ENCODE data around the gene CDC42BPA. TPM values are rescaled to one million over a fixed set of nuclear protein-coding genes. Genes with fewer than 3 reads are reported as not detected.

CDC42BPA gene
- total and polyA plus RNA-seq, 2 of the 8 experiments (the other 6 are each of a cell fraction or from before 2014, with no cell fraction given) = 7.1 to 28.5 TPM

DNA sequence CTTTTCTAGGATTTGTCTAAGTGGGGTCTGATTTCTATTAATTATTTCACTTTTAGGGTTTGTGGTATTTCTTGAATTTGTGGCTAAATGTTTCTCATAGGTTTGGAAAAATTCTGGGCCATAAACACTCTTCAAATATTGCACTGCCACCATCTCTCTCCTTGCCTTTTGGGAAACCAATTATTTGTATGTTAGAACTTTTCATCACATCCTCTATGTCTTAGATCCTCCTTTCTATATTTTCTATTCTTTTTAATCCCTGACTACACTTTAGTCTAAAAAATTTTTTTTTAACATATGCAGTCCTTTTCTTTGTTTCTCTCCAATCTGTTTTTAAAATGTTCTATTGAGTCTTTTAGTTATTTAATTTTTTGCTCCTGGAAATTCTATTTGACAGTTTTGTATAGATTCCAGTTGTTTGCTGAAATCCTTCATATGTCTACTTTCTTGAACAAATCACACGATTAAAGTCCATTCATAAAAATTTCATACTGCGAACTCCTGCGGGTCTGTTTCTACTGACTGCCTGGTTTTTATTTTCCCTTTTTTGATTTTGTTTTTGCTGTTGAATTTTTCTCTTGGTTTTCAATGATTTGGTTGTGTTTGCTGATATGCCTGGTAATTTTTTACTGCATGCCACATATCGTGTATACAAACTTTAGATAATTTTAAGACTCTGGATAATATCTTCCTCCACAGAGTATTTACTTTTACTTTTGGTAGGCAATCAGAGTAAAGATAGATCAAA is 235.1 kb downstream of the CDC42BPA start:
- Histone ChIP-seq H3K27me3 (replicated peaks in 1 of 4; ENCODE audit: control insufficient read depth in 3 of 4, extremely low read depth in 1 of 4, insufficient read depth in 3 of 4, low read length in 3 of 4) (no peaks in the 10 kb centered on the region), H3K18ac (ENCODE audit: extremely low read depth, low read length) (no peak overlapping the region), H3K79me1 (ENCODE audit: low read depth, low read length) (no peaks in the 10 kb centered on the region), H3K9me3 (ENCODE audit: insufficient read depth in 2 of 2, low read depth in 1 of 2, low read length in 1 of 2) (peaks cover 4% of the 10 kb centered on the region in 2 experiments; a peak in 2 of 4 replicates), H2BK12ac (ENCODE audit: low read depth, low read length) (no peak overlapping the region), H4K20me1 (replicated peaks in 1 of 2; ENCODE audit: control insufficient read depth in 1 of 2, insufficient read depth in 2 of 2, low read length in 2 of 2) (no peaks in the 10 kb centered on the region), H3K9ac (replicated peaks in 1 of 4; ENCODE audit: extremely low read depth in 1 of 4, low read depth in 3 of 4, low read length in 3 of 4) (no peak overlapping the region), H2BK5ac (ENCODE audit: low read depth, low read length) (no peak overlapping the region), H3K4ac (replicated peaks; ENCODE audit: insufficient read length, low read depth, low read length) (no peak overlapping the region), H4K91ac (replicated peaks; ENCODE audit: insufficient read length, low read length) (no peak overlapping the region), H2AFZ (ENCODE audit: low read length) (no peak overlapping the region), H3K4me2 (ENCODE audit: insufficient read depth in 1 of 2, low read depth in 2 of 2, low read length in 2 of 2) (no peak overlapping the region), H3K4me3 (ENCODE audit: extremely low read depth in 1 of 4, insufficient read depth in 2 of 4, low read depth in 3 of 4, low read length in 4 of 4) (no peak overlapping the region), H3K4me1 (replicated peaks in 1 of 4; ENCODE audit: control insufficient read depth in 3 of 4, insufficient read depth in 4 of 4, low read length in 3 of 4) (no peaks in the 10 kb centered on the region), H3K79me2 (ENCODE audit: control insufficient read depth in 1 of 2, insufficient read depth in 2 of 2, low read length in 2 of 2) (no peaks in the 10 kb centered on the region), H2BK120ac (replicated peaks; ENCODE audit: low read depth, low read length) (no peak overlapping the region), H2BK15ac (ENCODE audit: low read length) (no peak overlapping the region), H4K8ac (ENCODE audit: extremely low read depth, insufficient read depth, low read length) (no peak overlapping the region), H3K56ac (replicated peaks; ENCODE audit: insufficient read length, low read depth, low read length) (no peak overlapping the region), H3K36me3 (ENCODE audit: control insufficient read depth in 2 of 4, insufficient read depth in 4 of 4, low read length in 3 of 4) (peaks cover 0 to 5% (median 1%) of the 10 kb centered on the region in 4 experiments; a peak in 3 of 8 replicates), H3K14ac (ENCODE audit: insufficient read length) (no peak overlapping the region), H2AK5ac (ENCODE audit: low read depth, low read length) (no peak overlapping the region), H4K5ac (ENCODE audit: insufficient read length, low read depth, low read length) (no peak overlapping the region), H2BK20ac (ENCODE audit: low read length) (no peak overlapping the region), H3K23me2 (ENCODE audit: low read depth, low read length) (no peaks in the 10 kb centered on the region), H3K27ac (ENCODE audit: low read depth, low read length) (no peak overlapping the region), H3K23ac (ENCODE audit: insufficient read length) (no peak overlapping the region)
- FAIRE-seq (no peak), DNase-seq (ENCODE audit: low read depth in 1 of 2, low spot score in 2 of 2) (no peak)
- CTCF ChIA-PET (ENCODE audit: partially characterized antibody) = no interaction called here
- POLR2A ChIA-PET (ENCODE audit: partially characterized antibody) = no interaction called here
- 91% methylated on average over 4 of the region's 4 CpGs; no CpG with 5 or more reads in 1 of the 2 experiments for WGBS, 2 experiments (ENCODE audit: extremely low coverage in 1 of 2, insufficient coverage in 1 of 2, insufficient read length in 1 of 2, insufficient replicate concordance in 2 of 2, low coverage in 1 of 2, low lambda C conversion rate in 2 of 2, missing lambda C conversion rate in 1 of 2)
- TF ChIP-seq SP4 (IDR thresholded peaks at IDR 0.05; ENCODE audit: low read length) (no peak), EZH2 (IDR thresholded peaks at IDR 0.05; ENCODE audit: low read depth, low read length, severe bottlenecking) (no peak), CREB1 (IDR thresholded peaks at IDR 0.05) (no peak), ZNF274 (IDR thresholded peaks at IDR 0.05; ENCODE audit: borderline replicate concordance, extremely low read depth, low read length) (no peak), CTBP2 (IDR thresholded peaks at IDR 0.05; ENCODE audit: borderline replicate concordance, insufficient read depth, insufficient read length, low read length) (no peak), RAD21 (IDR thresholded peaks at IDR 0.05 in 1 of 2, conservative IDR thresholded peaks at IDR 0.05 in 1 of 2; ENCODE audit: low read depth in 2 of 2, low read length in 2 of 2) (no peak), CHD1 (IDR thresholded peaks at IDR 0.05; ENCODE audit: low read depth, low read length) (no peak), POLR2A (IDR thresholded peaks at IDR 0.05; ENCODE audit: control extremely low read depth in 1 of 2, low read depth in 2 of 2, low read length in 2 of 2) (no peak), EP300 (IDR thresholded peaks at IDR 0.05; ENCODE audit: borderline replicate concordance in 1 of 2, low read depth in 2 of 2, low read length in 2 of 2) (no peak)
- TF ChIP-seq, protein P1, sequence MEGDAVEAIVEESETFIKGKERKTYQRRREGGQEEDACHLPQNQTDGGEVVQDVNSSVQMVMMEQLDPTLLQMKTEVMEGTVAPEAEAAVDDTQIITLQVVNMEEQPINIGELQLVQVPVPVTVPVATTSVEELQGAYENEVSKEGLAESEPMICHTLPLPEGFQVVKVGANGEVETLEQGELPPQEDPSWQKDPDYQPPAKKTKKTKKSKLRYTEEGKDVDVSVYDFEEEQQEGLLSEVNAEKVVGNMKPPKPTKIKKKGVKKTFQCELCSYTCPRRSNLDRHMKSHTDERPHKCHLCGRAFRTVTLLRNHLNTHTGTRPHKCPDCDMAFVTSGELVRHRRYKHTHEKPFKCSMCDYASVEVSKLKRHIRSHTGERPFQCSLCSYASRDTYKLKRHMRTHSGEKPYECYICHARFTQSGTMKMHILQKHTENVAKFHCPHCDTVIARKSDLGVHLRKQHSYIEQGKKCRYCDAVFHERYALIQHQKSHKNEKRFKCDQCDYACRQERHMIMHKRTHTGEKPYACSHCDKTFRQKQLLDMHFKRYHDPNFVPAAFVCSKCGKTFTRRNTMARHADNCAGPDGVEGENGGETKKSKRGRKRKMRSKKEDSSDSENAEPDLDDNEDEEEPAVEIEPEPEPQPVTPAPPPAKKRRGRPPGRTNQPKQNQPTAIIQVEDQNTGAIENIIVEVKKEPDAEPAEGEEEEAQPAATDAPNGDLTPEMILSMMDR (IDR thresholded peaks at IDR 0.05; ENCODE audit: control extremely low read depth in 1 of 3, insufficient read depth in 1 of 3, low read depth in 1 of 3, low read length in 3 of 3) = no peak

Data from H1 (cell line).